GDM1 (cell line): ENCODE data around the gene B4GALNT3.

Experiments
- DNase-seq: peaks from one replicate; lab custom pipeline; 2025; lab: John Stamatoyannopoulos, UW

Gene B4GALNT3

DNA sequence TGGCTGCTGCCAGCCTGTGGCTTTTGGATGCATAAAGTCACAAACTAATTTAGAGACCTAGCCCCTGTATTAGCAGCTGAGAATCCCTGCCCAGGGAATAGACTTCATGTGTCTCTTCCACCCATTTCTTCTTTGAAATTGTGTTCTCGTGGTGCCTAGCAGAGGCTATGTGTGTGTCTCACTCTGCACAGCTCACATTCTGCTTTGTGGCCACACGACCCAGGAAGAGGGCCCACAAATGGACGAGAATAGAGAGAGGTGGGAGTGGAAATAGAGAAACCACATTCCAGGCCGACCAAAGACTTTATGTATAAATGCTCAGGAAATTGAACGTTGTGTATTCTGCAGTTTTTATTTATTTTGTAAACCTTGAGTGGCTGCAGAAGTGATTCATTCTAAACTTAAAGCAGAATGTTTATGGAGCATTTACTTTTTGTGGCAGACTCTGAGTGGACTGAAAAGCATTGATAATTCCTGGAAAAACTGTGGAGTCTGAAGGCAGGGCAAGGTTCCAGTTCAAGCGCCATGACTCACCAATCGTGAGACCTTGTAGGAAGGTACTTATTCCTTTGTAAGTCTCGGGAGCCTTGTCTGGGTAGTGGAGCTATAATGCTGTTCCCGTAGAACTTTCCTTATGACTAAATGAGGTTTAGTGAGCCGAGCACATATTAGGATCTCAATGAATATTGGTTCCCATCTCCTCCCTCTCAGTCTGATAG lies 9.1 kb downstream of the B4GALNT3 start:
- DNase-seq = no peak

DNA sequence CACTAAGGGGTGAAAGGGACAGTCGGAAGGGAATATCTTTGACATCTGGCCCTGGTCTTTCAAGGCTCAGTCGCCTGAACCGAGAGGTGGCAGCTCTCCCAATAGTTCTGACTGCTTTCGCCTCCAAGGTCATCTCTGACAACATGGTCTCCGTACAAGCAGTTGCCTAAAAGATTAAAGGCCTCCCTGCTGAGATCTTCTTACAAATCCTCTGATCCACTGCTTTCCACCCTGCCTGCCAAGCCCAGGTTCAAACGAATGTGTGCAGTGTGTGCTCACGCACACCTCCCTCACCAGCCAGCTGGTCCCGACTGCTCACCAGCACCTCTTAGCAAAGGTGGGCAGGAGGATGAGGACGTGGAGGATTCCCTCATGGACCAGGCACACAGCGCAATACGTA lies 10.4 kb downstream of the B4GALNT3 start:
- DNase-seq = no peak

DNA sequence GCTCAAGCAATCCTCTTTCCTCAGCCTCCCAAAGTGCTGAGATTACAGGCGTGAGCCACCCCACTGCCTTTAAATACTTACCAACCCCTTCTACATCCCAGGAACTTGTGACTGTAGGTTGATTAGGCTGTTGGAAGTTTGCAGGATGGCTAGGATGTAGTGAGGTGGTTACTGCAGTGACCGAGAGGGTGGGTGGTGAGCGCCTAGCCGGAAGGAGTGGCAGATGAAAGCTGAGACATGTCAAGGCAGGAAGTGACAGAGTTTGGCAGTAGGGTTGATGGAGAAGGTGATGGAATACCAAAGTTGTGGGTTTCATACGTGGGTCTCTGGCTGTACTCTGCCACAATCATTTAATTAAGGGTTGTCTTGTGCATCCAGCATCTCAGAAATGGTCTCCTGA lies 13.5 kb downstream of the B4GALNT3 start:
- no peak for DNase-seq

DNA sequence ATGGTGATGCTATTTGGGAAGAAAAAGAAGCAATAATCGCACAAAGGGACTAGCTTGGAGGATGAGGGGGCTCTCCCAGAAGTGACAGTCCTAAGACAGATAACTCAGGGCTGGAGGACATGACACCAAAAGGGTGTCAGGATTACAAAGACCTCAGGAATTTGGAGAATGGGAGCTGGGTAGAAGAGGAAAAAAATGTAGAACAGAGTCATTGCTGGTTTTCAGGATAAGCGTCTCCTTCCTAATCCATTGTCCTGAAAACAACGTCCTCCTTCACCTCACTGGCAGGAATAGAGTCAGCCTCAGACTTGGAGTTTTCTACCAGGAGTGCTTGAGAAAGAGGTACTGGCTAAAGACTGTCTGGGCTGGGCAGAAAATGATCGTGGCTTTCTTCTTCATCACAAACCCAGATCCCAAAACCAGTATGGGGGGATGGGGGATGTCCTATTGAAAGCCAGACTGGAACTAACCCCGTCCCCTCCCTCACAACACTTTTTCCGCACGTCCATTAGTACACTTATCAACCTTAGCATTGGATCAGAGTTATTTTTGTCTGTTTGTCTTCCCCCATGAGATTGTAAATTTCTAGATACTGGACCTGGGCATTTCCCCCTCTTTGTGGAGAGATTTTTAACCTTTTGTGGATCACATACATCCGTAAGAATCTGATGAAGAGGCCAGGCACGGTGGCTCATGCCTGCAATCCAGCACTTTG lies 14.3 kb downstream of the B4GALNT3 start:
- no peak for DNase-seq

DNA sequence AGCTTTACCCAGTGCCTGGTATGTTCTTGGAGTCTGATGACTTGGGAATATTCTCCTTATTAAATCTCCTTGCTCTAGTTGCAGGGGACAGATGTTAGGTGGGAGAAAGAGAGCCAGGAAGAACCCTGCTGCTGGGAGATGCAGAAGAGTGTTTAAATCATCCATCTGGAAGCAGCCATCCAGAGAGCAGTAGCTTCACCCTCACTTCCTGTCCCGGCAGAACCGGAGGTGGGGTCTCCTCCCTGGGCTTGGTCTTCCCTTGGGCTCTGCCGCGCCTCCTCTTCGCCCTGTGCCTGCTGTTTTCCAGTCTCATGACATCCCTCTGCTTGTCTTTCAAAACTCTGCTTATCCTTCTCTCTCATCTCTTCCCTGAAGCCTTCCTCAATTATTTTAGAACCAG lies 15.5 kb downstream of the B4GALNT3 start:
- no peak for DNase-seq

DNA sequence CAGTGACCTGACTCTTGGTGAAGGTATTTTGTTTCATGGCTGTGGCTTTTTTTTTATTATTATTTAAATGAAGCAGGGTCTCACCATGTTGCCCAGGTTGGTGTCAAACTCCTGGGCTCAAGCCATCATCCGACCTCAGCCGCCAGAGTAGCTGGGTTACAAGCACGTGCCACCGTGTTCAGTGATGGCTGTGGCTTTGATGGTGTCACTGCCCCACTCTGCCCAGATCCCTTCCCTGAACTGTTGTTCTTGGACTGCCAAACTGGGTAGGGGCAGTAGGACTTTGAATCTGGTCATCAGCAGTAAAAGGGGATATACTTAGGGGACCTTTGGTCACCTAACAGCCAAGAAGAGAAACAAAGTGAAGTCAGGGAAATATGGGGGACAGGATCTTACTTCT lies 19.4 kb downstream of the B4GALNT3 start:
- DNase-seq = no peak

DNA sequence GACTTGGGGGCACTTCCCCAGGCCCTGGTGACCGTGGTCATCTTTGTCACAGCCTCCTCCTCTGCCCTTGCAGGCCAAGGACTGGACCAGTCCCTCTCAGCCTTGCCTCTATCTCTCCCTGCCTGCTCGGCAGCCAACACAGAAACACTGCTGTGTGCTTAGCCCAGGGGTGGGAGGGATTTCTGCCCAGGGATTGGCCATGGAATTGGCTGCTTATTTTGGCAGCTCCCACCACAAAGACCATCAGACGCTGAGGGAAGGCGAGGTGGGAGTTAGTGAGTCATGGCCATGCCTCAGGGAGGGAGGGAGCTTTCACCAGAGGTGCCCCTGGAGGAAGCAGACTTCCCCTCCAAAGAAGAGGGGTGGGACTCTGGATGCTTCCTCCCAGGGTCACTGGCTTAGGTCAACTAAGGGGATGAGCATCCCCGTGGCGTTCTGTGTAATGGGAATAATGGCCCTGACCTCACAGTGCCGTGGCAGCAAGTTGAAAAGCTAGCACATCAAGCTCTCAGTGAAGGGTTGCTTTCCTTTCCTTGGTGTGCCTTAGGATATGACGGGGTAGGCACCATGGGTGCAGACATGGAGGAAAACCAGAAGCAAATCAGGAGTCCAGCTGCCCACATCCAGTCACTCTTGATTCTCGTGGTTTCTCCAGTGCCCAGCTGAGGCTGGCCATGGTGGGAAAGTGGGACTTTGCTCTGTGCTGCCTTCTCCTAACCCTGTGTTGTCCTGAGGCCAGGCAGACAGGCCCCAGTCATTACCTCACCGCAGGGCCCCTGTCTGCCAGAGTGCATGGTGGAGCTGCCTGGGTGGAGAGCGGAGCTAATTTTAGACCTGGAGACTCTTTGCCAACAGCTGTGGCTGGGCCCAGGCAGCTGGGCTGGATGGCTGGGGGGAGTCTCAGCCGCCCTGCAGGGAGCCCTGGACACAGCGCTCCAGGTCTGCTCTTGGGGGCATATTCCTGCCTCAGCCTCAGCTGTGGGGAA lies 21.4 kb downstream of the B4GALNT3 start:
- DNase-seq = no peak

DNA sequence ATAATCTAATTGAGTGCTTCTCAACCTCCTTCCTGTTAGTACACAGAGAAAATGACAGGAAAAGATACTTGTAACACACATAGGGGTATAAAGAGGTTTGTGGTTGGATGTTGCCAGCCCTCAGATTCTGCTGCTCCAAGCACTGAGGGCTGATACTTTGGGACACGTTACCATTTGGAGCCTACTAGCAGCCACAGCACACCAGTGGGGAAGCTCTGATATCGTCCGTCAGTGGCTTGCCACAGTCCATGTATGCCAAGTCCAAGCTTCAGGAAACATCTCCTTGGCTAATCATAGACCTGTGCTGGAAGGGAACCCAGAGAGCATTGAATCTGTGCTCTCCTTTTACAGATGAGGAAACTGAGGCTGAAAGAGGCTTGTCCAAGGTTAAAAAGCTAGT lies 22.3 kb downstream of the B4GALNT3 start:
- DNase-seq = no peak

DNA sequence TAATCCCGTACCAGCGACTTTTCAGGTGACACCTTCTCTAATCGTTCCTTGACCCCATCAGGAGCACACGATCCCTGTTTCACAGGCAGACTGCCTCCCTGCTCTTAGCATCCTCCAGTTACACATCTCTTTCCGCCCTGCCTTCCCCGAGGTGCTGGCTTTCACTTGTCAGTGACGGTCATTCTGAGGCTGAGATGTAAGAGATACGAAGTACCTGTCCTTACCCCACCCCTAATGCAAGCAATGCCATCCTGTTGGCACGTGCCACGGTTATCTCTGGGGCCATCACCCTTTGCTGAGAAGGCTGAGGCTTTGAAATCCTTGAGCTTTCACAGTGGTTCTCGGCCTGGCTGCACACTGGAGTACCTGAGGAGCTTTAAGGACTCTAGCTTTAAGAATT lies 24.4 kb downstream of the B4GALNT3 start:
- no peak for DNase-seq

DNA sequence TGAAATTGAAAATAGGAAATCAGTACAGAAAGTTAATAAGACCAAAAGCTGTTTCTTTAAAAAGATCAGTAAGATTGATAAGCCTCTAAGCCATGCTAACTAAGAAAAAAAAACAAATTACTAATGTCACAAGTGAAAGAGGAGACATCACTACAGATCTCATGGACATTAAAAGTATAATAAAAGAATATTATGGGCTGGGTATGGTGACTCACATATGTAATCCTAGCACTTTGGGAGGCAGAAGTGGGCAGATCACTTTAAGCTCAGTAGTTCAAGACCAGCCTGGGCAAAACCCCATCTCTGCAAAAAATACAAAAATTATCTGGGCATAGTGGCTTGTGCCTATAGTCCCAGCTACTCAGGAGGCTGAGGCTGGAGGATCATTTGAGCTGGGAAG lies 30.5 kb downstream of the B4GALNT3 start:
- no peak for DNase-seq

DNA sequence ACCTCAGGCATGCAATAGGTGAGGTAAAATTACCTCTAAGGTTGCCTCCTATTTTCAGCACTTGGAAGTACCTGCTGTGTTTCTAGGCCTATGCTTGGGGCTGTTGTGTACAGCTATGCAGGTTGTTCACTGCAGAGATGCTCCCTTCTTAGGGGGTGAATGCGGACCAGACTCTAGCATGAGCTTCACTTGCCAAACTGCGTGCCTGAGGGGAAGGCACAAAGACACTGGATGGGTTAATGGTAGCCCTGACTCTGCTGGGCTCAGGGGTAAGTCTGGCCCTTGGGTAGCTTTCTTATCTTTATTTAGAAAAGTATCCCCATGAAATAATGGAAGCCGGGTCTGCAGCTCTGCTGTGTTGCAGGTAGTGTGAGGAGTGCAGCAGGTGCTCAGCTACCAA lies 35.7 kb downstream of the B4GALNT3 start:
- DNase-seq = no peak

DNA sequence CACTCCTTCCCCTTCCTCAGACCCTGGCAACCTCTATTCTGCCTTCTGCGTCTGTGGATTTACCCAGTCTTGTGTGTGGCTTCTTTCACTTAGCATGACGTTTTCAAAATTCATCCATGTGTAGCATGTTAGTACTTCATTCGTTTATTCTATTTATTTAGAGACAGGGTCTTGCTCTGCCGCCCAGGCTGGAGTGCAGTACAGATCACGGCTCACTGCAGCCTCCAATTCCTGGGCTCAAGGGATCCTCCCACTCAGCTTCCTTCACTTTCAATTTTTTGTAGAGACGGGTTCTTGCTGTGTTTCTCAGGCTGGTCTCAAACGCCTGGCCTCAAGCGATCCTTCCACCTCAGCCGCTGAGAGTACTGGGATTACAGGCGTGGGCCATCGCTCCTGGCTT lies 37.0 kb downstream of the B4GALNT3 start:
- DNase-seq = no peak

DNA sequence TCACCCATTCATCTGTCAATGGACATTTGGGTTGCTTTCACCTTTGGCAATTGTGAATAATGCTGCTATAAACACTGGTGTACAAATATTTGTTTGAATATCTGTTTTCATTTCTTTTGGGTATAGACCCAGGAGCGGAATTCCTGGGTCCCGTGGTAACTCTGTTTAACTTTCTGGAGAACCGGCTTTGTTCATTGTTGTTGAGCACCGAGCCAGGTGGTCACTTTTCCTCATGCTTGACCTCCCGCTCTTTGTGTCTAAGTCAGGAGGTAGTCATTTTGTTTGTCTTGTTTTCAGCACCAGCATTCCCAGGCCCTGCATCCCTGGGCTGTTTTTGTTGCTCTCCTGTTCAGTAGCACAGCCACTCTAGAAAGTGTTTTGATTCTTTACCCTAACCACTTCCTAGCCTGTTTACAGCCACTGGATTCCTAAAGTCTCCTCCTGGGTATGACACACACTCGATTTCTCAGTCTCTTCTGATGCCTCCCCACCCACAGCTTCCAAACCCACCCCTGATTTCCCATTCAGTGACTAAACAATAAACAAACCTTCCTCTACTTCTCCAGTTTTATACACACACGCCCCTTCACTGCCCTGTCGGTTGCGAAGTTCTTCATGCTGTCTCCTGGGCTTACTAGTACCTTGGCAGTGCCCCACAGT lies 37.9 kb downstream of the B4GALNT3 start:
- no peak for DNase-seq

DNA sequence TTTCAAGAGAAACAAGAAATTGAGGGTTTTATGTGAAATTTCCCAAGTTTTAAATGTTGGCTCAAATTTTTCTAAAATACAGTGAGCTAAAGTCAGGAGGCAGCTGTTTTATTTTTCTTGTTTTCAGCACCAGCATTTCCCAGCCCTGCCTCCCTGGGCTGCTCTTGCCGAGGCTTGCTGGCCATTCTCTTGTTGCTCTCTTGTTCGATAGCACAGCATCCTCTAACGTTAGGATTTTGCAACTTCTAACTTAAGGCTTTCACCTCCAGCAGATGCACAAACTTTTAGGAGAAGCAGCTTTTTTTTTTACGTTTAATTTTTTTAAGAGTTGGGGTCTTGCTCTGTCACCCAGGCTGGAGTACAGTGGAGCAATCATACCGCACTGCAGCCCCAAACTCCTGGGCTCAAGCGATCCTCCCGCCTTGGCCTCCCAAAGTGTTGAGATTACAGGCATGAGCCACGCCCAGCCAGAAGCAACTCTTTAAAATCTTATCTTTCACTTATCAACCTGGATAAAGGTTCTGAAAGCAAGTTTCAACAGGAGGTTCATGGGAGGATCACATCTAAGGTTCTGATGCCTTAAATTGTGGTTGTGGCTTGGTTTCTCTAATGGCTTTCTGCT lies 40.2 kb downstream of the B4GALNT3 start:
- no peak for DNase-seq

DNA sequence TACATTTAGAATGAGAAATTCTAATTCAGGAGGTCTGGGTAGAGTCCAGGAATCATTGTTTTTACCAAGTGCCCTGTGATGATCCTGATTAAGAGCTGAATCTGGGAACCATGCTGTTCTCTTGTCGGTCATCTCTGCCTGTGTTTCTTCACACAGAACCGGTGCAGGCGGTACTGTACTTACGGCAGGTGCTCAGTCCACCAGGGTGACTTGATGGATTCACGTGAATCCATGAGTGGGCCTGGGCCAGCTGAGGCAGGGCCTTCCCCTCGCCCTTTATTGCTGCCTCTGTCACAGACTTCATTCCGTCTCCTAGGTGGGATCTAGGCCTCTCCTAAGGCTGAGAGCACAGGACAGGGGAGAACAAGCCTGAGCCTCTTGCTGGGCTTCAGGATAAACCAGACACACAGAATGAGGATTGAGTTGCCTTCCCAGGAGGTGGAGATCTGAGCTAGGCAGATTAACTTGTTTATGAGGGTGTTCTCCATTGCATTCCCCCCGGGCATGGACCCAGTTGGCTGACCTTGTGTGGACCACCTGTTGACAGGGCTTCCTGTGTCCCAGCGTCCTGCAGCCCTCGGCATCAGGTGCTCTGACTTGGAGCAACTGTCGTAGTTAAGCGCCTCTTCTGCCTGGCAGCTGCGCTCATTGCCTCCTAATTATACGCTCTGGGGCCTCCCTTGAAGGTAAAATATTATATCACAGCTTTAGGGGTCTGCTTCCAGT lies 42.1 kb downstream of the B4GALNT3 start:
- no peak for DNase-seq

DNA sequence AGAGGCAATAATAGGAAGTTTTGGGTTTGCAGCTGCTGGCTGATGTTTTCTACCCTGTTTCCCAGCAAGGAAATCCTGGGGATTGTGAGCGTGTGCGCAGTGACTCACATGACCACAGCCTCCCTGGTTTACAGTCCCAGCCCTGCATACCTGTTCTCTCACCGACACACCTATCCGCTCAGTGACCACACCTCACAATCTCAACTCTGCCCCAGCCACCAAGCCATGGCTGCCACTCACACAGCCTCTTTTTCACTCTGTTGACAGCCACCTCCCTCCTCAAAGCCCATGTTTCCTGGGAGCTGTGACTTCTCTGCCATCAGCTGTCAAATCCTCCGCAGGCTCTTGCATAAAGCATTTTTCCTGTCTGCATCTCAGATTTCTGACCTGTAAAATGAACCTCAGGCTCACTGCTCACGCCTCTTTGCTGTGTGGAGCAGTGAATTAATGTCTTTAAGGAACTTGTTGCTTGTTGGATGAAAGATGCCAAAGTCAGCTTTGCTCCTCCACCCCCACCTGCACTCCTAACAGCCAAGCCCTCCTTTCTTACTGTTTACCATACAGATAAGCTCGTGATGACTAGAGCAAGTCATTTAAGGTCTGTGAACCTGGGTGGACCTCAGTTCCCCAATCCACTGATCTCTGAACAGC lies 43.5 kb downstream of the B4GALNT3 start:
- DNase-seq = no peak

DNA sequence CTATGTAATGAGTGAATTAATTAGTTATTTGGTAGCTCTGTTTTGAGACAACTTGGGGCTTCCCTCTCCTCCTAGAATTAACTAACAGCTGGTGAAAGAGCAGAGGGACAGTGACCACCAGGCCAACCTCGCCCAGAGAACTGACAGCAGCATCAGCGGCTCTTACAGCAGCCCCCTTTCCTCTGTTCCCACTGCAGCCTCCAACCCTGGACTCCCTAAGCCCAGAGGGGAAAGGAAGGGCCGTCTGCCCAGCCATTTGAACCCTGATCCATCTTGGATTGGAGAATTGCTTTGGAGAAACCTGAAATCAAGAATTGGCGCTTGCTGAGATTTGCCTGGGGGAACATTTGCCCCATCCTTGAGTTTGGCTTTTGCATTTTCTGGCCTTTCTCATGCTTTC lies 45.5 kb downstream of the B4GALNT3 start:
- no peak for DNase-seq

DNA sequence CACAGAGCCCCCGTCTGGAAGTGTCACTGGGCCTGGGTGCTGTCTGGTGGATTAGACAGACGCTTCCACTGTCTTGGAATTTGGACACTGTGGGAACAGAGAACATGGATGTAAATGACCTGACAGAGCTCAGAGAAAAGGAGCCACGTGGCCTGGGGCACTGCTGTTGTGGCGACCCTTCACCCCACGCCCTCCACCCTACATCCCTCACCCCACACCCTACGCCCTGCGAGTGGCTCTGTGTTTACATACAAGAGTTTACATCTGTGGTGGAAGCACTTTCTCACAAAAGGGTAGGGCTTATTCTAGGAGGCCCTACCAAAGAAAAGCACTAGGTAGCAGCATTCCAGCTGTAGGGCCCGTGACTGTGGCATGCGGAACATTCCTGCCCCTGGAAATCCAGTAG lies 47.7 kb downstream of the B4GALNT3 start:
- DNase-seq = no peak

DNA sequence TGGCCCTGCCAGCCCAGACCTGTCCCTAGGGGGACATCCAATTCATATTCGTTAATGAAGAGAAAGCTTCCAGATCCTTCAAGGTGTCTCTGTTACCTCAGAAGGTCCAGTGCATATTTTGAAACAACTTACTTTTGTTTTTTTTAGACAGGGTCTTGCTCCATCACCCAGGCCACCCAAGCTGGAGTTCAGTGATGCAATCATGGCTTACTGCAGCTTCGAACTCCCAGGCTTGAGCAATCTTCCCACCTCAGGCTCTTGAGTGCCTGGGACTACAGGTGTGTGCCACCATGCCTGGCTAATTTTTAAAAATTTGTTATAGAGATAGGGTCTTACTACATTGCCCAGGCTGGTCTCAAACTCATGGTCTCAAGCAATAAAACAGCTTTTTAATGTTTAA lies 48.4 kb downstream of the B4GALNT3 start:
- DNase-seq = no peak

DNA sequence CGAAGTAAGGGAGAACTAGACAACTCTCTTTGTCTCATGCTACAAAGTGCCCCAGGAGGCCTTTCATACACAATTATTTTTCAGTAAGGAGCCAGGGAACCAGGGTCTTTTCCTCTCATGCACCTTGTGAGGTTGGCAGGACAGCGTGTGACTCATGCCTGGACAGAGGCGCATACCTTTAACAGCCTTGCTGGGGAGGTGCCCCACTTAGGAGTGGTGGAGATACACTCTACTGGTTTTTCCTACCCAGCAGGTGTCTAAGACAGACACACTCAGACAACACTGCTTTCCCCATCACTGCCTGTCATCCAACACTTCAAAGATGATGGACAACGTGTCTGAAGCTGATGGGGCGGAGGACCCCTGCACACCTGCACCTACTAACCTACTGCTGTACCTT lies 49.1 kb downstream of the B4GALNT3 start:
- no peak for DNase-seq
